Activated CD8-positive, alpha-beta memory T cell treated with anti-CD3 and anti-CD28 coated beads, Interleukin-2, amount 50 U/mL, for 24 hours (primary cell): ENCODE data around the gene TMSB10.
"Not testable (repeated sequence)": the region's sequence is repeated elsewhere in the genome, so short reads cannot be mapped to it uniquely, and the experiment has no call there.

Experiments
- DNase-seq: peaks from one replicate; pipeline ENCODE4 v3.0.0-alpha.2; 2020; ENCODE audit errors: extremely low read depth

Gene TMSB10

DNA sequence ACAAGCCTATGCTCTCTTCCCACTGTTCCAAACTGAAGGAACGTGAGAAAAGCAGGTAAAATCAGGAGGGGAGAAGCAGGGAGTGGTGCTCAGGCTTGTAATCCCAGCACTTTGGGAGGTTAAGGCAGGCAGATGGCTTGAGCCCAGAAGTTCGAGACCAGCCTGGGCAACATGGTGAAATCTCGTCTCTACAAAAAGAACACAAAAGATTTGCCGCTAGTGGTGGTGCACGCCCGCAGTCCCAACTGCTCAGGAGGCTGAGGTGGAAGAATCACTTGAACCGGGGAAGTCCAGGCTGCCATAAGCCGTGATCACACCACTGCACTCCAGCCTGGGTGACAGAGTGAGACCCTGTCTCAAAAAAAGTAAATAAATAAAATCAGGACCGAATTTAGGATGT, 1.3 kb upstream of the TMSB10 start:
- no peak for DNase-seq

DNA sequence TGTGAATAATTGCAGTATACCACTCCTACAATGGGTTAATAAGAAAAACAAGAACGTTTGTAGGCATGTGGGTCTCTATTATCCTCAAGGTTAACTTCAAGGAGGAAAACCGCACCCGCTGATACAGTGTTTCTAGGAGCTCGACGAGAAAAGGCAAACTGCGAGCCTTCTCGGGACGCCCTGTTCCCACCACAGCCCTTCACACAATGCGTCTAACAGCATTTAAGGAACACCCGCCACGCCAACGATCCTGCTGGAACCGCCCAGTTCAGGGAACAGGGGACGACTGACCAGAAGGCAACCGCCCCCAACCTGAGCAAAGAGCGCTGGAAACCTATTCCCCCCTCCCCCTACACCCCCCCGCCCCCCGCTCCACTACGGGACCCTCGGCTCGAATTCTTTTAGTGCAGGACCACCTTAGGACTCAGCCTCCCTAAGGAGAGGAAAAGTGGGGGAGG, 710 bp upstream of the TMSB10 start:
- no peak for DNase-seq

GRCh38 chr2:84906108-84906899, 848 bp downstream of the TMSB10 start:
- DNase-seq = no peak

GRCh38 chr2:84906900-84907714, 1.7 kb downstream of the TMSB10 start:
- no peak for DNase-seq

DNA sequence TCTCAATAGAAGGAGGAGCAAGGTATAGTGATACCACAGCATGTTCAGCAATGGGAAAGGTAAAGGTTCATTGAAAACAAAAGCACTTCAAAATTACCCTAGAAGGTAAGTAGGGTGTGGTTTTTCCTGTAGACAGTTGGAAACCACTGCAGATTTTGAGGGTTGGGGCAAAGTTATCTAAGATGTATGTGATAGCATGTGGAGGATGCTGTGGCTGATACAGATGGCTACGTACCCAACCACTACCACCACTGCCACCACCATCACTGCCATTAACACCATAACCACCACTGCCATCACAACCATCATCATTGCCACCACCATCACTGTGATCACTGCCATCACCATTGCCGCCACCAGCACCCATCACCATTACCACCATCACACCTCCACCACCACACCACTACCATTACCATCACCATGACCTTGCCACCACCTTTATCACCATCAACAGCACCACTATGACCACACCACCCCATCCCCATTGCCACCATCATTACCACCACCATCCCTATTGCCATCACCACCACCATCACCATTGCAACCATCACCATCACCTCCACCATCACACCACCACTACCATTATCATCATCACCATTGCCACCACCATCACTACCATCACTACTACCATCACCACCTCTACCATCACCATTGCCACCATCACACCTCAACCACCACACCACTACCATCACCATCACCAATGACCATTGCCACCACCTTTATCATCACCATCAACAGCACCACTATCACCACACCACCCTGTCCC, 3.7 kb downstream of the TMSB10 start:
- DNase-seq = no peak

DNA sequence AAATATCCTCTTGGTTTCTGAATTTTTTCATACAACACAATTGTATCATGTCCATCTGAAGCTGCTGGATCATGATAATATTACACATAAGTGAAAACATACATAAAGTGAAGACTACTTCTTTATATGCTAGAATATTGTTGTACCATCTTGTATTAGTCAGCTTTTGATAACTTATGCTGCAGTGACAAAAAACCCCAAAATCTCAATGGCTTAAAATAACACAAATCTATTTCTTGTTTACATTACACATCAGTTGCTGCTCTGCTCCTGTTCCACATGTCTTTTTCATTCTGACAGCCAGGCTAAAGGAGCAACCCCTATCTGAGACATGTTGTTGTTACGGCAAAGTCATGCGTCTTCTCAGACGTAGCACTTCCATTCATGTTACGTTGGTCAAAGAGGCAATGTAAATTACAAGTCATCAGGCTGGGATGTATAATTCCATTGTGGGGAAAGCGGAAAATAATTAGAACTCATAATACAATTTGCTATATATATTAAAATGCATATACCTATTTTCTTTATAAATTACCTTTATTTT, 5.8 kb downstream of the TMSB10 start:
- DNase-seq = no peak

DNA sequence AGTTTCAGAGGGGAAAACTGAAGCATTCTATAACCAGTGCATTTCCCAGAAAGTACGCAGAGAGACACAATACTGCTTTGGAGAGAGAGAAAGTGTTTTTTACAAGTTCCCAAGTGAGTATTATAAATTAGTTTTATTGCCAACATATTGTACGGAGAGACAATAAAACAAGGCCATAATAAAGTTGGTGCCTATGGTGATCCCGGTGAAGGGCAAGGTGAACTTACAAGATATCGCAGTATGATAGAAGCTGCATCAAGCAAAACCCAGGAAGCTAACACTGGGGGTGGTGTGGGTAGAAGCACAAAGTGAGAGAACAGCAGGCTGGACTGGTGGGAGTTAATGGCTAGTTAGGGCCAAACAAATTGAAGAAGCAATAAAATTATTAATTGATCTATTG, 7.5 kb downstream of the TMSB10 start:
- no peak for DNase-seq

GRCh38 chr2:84914334-84914733, 8.9 kb downstream of the TMSB10 start:
- no peak for DNase-seq

GRCh38 chr2:84915675-84916074, 10.2 kb downstream of the TMSB10 start:
- not testable (repeated sequence) for DNase-seq

GRCh38 chr2:84917821-84918220, 12.4 kb downstream of the TMSB10 start:
- not testable (repeated sequence) for DNase-seq

- DNase-seq = no peak
Observed at GRCh38 chr2:84918430-84918829, 13.0 kb downstream of the TMSB10 start.

- no peak for DNase-seq
Observed at GRCh38 chr2:84919885-84920580, 14.6 kb downstream of the TMSB10 start.

DNA sequence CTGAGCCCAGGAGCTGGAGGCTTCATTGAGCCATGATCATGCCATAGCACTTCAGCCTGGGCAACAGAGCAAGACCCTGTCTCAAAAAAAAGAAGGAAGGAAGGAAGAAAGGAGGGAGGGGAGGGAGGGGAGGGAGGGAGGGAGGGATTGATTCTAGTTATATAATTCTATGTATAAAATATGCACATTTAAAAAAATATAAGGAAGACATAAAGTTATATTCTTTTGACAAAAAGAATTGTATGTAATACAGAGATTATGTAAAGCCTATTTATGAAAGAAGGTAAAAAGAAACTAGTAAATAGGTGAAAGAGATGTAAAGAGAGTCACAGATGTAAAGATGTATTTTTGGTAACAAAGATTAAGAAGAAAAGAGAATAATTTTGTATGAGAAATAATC, 17.6 kb downstream of the TMSB10 start:
- no peak for DNase-seq

DNA sequence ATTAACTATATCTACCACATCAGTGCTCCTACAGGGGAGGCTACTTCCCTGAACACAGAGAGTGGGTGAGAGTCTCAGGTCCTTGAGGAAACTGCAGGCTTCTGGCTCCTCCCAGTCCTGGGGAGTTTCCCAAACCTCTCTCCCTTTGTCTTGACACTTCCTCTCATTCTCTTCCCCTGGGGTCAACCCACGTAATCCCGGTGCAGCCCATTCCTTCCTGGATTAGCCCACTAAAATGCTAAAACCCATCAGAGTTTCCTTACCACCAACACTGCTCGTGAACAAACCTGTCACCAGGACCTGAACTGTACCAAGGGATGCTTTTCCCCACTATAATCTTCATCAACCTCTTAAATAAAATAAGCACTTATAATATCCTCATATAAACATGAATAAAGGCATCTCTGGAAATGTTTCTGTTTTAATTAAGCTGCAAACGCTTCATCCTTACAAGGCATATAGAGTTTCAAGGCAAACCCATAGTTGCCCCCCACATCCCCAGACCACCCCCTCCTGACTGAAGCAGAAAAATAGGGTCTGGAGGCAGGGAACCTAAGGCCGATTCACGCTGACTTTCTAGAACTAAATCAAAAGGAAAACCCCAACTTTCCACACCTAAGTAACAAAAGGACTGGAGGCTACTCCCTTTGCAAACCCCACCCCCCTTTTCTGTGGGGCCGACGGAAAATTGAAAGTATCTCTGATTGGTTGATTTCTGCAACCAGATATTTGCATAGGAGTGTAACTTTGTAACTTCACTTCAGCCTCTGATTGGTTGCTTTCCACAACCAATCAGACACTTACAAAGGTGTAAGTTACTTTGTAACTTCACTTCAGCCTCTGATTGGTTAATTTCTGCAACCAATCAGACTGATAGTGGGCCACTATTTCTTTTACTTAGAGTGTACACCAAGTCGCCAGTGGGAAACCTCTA, 19.0 kb downstream of the TMSB10 start:
- no peak for DNase-seq

- no peak for DNase-seq
Observed at GRCh38 chr2:84925336-84925723, 19.9 kb downstream of the TMSB10 start.

DNA sequence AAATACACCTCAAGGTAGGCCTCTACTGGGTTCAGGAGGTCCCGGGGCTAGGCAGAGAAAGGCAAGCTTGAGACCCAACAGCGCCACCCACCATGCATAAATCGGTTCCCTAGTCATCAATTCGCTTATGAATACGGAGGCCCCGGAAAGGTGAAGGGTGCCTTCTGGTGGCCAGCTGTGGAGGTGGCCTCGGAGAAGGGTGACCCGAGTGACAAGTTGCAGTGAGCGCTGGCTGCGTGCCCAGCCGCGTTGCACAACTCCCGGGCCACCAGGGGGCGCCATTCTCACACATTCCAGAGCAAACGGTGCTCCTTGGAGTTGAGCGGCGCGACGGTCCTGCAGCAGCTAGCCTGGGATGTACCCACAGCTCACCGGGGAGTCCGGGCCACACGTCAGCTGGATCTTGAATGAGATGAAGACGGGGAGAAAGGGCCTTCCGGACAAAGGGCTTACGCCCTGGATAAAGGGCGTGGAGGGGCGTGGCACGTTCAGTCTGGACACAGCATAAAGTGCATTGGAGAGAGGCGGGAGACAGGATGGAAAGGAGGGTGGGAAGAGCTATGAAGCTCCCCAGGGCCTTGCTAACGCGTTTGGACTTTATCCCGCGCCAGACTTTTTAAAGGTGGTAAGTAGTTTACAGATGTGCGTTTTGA, 20.4 kb downstream of the TMSB10 start:
- peak; percentile 98 for DNase-seq

- DNase-seq = no peak
Observed at GRCh38 chr2:84927275-84927627, 21.8 kb downstream of the TMSB10 start.

- no peak for DNase-seq
Observed at GRCh38 chr2:84931384-84931821, 25.9 kb downstream of the TMSB10 start.

- no peak for DNase-seq
Observed at GRCh38 chr2:84938194-84938879, 32.9 kb downstream of the TMSB10 start.
